ENCODE measurements around the gene HID1.

HID1 gene

DNA sequence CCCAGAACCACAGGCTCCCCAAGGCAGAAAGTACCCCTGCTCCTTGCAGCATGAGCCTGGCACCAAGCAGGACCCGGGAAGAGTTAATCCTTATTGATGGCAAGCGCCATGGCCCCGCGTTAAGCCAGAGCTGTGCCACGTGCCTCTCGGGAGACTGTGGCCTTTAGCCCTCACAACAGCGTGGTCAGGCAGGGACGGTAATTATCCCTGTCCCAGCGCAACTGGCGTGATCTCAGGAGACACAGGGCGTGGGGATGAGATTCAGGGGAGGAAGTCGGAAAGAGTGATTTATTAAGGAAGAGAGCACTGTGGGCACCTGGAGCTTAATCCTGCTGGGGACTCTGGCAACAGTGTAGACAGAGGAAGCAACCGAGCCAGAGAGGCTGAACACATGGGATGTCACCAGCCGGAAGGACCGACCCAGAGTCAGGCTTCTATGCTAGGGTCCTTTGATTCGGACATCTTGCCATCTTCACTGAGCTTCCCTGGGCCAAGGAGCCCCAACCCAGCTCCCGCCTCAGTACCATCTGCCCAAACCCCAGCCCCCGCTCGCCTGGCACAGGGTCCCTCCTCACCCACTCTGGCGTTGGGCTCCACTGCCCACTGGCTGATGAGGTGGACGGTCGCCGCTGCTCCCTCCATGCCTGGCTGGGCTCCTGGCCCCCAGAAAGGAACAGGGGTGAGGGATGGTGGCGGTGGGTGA lies 20.0 kb downstream of the HID1 start:
- TF ChIP-seq GATA2 (IDR thresholded peaks at IDR 0.05; ENCODE audit: low read depth, low read length) (no peak), GATA3 (IDR thresholded peaks at IDR 0.05; ENCODE audit: low read depth, low read length) (no peak)

DNA sequence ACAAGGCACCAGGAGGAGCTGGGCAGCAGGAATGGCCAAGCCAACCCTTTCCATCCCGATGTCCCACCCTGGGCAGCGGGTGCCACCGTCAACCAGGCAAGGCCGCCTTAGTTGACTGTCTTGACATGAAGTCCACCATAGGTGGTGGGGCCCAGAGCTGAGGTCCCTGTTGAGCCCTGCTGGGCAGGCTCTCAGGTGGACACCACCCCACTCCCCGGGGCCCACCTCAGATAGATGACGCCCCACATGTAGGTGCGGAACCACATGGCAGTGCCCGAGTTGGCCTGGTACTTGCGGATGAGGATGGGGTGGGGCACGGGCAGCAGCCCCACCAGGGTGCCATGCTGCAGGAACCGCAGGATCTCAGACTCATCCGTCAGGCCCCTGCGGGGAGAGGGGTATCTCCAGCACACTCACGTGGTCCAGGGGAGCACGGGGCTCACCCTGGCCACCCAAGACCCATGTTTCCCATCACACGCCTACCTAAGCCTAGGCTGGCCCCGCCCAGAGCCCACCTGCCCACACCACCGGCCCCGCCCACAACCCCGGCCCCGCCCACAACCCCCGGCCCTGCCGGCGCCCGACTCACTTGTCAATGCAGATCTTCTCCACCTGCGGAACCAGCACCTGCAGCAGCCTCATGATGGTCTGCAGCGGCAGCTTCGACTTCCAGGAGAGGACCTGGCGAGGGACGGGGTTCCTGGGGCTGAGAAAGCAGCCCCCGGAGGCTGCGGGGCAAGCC lies 20.7 kb downstream of the HID1 start:
- TF ChIP-seq GATA2 (IDR thresholded peaks at IDR 0.05; ENCODE audit: low read depth, low read length) = no peak
- TF ChIP-seq GATA3 (IDR thresholded peaks at IDR 0.05; ENCODE audit: low read depth, low read length) = no peak

DNA sequence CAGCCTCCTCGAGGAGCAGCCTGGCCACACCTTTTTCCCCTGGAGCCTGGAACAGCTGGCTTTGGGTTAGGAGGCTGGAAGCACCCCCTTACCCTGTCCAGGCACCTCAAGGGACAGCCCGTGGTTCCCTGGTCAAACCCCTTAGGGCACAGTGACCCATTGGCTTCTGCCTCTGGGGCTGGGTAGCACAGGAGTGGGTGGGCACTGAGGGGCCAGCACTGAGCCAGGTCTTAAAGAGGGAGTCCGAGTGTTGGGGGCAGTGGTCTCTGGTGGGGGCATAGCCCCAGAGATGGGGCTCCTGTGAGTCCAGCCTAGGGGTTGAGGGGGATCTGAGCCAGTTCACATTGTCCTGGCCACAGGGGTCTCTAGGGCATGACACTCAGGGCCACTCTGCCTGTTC lies 21.5 kb downstream of the HID1 start:
- no peak for TF ChIP-seq GATA2 (IDR thresholded peaks at IDR 0.05; ENCODE audit: low read depth, low read length)
- no peak for TF ChIP-seq GATA3 (IDR thresholded peaks at IDR 0.05; ENCODE audit: low read depth, low read length)

DNA sequence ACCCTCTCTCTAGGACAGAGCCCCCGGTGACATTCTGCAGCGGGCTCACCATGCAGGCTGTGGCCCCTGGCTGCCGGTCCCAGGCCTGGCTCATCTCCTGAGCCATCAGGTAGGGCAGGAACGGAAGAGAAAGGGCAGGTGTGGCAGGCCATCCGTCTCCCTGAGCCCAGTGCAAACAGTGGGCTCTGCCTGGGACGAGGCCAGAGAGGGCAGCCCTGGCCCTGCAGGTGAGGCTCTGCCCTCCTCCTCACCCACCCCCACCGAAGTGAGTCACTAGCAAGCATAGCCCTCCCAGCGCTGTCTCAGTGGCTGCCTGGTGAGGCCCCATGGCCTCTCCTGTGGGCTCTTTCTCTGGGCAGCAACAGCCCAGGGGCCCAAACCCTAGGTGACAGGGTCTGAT lies 22.4 kb downstream of the HID1 start:
- TF ChIP-seq GATA3 (IDR thresholded peaks at IDR 0.05; ENCODE audit: low read depth, low read length) (no peak), GATA2 (IDR thresholded peaks at IDR 0.05; ENCODE audit: low read depth, low read length) (no peak)

DNA sequence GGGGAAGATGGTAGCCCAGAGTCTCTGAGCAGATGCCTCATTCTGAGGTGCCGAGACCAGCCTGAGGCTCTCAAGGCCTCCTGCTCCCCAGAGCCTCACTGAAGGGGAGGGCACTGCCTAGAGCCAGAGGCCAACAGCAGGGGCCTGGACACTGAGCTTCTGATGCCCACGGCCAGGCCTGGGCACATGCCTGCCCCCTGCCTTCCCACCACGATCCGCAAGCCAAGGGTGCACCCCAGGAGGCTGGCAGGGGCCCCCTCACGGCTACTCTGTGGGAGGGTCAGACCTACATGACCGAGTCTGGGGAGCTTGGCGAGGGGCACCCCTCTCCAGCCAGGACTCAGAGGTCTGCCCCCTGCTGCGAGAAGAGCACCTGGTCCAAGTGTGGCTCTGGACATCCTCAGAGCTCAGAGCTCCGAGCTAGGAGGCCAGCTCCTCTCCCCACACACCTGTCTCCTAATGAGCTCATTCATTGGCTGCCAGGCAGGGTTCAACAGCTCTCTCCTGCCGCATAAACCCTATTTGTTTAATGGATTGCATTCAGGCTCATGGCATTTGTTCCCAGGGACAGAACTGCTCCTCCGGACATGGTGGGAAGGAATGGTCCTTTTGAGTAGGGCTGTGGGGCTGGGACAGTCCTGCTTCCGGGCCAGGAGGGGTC lies 23.0 kb downstream of the HID1 start:
- TF ChIP-seq GATA3 (IDR thresholded peaks at IDR 0.05; ENCODE audit: low read depth, low read length) (no peak), GATA2 (IDR thresholded peaks at IDR 0.05; ENCODE audit: low read depth, low read length) (no peak)

DNA sequence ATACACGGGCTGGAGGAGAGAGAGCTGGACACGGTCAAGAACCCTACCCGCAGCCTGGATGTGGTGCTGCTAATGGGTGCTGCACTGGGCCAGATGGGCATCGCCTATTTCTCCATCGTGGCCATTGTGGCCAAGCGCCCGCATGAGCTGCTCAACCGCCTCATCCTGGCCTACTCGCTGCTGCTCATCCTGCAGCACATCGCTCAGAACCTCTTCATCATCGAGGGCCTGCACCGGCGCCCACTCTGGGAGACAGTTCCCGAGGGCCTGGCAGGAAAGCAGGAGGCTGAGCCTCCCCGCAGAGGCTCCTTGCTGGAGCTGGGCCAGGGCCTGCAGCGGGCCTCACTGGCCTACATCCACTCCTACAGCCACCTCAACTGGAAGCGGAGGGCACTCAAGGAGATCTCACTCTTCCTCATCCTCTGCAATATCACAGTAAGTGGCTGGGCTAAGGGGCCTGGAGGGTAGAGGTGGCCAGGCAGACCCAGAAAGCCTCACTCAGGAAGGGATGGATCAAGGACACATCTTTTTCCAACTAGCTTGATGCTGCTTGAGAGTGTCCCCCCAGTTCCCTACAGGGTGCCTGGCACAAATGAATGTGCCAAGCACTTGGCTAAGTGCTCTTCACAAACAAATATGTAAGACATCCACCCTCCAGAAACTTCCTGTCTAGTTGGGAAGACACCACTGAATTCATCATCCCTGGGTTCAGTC lies 25.4 kb downstream of the HID1 start:
- TF ChIP-seq GATA2 (IDR thresholded peaks at IDR 0.05; ENCODE audit: low read depth, low read length) (no peak), GATA3 (IDR thresholded peaks at IDR 0.05; ENCODE audit: low read depth, low read length) (no peak)

DNA sequence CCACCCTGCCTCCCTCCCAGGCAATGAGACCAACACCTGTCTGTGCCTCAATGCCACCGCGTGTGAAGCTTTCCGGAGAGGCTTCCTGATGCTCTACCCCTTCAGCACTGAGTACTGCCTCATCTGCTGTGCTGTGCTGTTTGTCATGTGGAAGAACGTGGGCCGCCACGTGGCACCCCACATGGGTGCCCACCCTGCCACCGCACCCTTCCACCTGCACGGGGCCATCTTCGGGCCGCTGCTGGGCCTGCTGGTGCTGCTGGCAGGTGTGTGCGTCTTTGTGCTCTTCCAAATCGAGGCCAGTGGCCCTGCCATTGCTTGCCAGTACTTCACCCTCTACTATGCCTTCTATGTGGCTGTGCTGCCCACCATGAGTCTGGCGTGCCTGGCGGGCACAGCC lies 25.9 kb downstream of the HID1 start:
- TF ChIP-seq GATA3 (IDR thresholded peaks at IDR 0.05; ENCODE audit: low read depth, low read length) = no peak
- TF ChIP-seq GATA2 (IDR thresholded peaks at IDR 0.05; ENCODE audit: low read depth, low read length) = no peak

DNA sequence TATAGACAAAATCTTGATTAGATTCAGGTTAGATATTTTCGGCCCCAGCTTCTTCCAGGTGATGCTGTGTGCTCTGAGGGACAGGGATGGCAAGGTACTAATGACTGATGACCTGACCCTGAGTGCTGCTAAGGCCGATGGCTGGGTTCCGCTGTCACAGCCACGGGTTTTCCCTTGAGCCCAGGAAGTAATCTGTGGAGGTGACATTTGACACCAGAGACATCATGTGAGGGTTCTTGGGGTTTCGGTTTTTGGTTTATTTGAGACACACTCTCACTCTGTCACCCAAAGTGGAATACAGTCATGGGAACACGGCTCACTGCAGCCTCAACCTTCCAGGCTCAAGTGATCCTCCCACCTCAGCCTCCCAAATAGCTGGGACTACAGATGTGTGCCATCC lies 27.0 kb downstream of the HID1 start:
- TF ChIP-seq GATA2 (IDR thresholded peaks at IDR 0.05; ENCODE audit: low read depth, low read length) = no peak
- no peak for TF ChIP-seq GATA3 (IDR thresholded peaks at IDR 0.05; ENCODE audit: low read depth, low read length)

DNA sequence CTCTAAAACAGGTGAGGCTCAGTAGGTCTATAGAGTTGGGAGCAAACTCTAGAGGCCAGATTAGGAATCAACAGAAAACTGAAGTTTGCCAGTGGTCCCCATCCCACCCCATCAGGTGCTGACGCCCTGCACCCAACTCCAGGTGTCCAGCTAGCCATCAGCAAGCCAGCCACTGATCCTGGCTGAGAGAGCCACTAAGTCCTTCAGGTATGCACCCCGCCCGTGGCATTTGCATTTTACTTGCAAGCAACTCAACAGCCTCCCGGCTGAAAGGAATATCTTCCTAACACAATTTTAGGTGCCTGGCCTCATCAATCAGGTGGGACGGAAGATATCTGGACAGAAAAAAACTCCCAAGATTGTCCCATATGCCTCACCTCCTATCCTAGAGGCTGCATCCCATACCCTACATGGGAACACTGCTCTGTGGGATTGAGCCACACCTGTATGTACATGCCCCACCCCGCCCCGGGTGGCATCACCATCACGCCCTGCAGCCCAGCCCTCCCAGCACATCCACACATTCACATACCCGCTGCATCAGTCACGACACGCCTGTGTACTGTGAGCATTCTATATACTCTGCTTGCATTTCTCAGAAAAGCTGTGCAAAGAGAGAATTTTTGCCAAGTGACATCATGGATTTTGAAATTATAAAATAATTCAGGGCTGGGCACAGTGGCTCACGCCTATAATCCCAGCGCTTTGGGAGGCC lies 28.6 kb downstream of the HID1 start:
- TF ChIP-seq GATA2 (IDR thresholded peaks at IDR 0.05; ENCODE audit: low read depth, low read length) (no peak), GATA3 (IDR thresholded peaks at IDR 0.05; ENCODE audit: low read depth, low read length) (no peak)

DNA sequence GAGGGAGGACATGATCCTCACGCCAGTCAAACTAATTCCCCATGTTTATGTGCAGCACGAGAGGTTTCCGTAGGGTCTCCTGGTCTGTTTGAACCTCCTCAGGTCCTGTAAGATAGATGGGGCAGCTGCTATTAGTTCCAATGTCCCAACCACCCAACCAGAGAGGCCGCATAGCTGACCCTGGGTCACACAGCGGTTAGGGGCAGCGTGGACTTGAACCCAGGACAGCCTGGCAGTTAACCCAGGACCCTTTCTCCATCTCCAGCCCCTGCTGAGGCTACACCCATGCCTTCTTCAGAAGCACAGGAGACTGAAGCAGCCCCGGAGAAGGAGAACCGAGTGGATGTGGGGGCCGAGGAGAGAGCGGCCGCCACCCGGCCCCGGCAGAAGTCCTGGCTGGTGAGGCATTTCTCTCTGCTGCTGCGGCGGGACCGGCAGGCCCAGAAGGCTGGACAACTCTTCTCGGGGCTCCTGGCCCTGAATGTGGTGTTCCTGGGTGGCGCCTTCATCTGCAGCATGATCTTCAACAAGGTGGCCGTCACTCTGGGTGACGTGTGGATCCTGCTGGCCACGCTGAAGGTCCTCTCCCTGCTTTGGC lies 31.3 kb downstream of the HID1 start:
- TF ChIP-seq GATA3 (IDR thresholded peaks at IDR 0.05; ENCODE audit: low read depth, low read length) (no peak), GATA2 (IDR thresholded peaks at IDR 0.05; ENCODE audit: low read depth, low read length) (no peak)

DNA sequence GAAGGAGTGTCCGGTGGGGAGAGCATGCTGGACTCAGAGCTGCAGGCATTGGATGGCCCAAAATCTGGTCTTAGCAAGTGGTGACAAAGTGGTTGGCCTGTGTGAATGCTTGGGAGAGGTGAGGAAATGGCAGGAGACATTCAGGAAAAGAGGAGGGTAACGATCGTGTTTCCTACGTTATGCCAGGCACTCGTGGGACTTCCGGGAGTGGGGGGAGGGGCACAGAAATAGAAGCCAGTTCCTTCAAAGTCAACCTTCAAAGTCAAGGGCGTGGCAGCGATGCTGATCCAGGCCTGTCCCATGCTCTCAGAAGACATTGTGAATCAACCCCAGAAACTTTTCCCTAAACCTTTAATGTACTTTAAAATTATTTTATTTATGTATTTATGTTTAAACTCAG lies 33.0 kb downstream of the HID1 start:
- TF ChIP-seq GATA2 (IDR thresholded peaks at IDR 0.05; ENCODE audit: low read depth, low read length) (no peak), GATA3 (IDR thresholded peaks at IDR 0.05; ENCODE audit: low read depth, low read length) (no peak)

DNA sequence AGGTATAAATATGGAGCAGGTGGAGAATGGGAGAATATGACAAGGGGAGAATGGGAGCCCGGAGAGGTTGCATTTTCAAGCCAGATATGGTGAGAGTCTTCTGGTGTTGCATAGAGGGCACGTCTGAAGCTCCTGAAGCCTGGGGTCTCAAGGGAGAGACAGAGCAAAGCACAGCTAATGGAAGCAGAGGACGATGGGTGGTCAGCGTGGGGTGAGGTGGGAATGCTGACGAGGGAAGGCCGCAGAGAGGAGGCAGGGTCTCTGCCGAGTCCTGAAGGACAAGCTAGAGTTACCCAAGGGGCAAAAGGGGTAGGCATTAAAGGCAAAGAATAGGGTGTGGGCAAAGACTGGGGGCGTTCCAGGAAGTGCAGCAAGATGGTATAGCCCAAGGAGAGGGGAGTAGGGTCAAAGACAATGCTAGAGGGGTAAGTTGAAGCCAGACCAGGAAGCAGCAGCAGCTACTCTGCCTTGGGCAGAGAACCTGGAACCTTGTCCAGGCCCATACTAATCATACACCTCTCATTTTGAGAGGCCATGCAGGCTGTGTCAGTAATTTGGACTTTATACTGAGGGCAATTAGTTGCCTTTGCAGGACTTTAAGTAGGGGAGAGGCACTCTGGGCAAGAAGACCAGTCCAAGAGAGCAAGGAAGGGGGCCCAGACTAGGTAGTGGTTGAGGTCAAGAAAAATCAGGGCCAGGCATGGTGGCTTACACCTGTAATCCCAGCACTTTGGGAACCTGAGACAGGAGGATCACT lies 34.2 kb downstream of the HID1 start:
- TF ChIP-seq GATA2 (IDR thresholded peaks at IDR 0.05; ENCODE audit: low read depth, low read length) (no peak), GATA3 (IDR thresholded peaks at IDR 0.05; ENCODE audit: low read depth, low read length) (no peak)
